T-helper 2 cell treated with Interferon-gamma antibody and Interleukin-4, amounts not matched to agents 100 ng/mL and 5 ng/mL, for 36 hours (primary cell): ENCODE data around the gene WASL. TPM values are rescaled to one million over a fixed set of nuclear protein-coding genes. Genes with fewer than 3 reads are reported as not detected.

Experiments used
- intact Hi-C: fragments of 100-400 bp; cut with micrococcal nuclease; formaldehyde crosslinking; loops from one replicate; pipeline ENCODE4 v1.15.1; 2023
- total RNA-seq: library from RNA; stranded (reverse); gene quantifications from 2 replicates; pipeline ENCODE4 v1.2.3, GENCODE V29; 2022

The WASL gene
- total RNA-seq, 1 donor from 2014 or later: 6.0 TPM

DNA sequence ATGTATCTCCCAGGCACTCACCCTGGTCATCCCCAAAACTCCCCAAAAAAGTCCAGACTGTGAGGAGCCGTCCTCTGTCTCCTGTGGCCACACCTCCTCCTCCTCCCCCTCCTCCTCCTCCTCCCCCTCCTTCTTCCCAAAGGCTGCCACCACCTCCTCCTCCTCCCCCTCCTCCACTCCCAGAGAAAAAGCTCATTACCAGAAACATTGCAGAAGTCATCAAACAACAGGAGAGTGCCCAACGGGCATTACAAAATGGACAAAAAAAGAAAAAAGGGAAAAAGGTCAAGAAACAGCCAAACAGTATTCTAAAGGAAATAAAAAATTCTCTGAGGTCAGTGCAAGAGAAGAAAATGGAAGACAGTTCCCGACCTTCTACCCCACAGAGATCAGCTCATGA lies 86.0 kb downstream of the WASL start:
- intact Hi-C loops: no loop called here

DNA sequence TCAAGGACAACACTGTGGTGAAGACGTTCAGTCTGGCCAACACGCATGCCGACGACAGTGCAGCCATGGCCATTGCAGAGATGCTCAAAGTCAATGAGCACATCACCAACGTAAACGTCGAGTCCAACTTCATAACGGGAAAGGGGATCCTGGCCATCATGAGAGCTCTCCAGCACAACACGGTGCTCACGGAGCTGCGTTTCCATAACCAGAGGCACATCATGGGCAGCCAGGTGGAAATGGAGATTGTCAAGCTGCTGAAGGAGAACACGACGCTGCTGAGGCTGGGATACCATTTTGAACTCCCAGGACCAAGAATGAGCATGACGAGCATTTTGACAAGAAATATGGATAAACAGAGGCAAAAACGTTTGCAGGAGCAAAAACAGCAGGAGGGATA lies 86.5 kb downstream of the WASL start:
- intact Hi-C loops: no loop called here

DNA sequence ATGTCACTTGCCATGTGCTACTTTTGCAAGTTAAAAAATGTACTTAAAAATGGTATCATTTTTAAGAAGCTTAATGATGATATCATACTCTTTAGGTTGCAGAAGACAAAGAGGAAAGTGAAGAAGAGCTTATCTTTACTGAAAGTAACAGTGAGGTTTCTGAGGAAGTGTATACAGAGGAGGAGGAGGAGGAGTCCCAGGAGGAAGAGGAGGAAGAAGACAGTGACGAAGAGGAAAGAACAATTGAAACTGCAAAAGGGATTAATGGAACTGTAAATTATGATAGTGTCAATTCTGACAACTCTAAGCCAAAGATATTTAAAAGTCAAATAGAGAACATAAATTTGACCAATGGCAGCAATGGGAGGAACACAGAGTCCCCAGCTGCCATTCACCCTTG lies 87.0 kb downstream of the WASL start:
- intact Hi-C loops: no loop called here

DNA sequence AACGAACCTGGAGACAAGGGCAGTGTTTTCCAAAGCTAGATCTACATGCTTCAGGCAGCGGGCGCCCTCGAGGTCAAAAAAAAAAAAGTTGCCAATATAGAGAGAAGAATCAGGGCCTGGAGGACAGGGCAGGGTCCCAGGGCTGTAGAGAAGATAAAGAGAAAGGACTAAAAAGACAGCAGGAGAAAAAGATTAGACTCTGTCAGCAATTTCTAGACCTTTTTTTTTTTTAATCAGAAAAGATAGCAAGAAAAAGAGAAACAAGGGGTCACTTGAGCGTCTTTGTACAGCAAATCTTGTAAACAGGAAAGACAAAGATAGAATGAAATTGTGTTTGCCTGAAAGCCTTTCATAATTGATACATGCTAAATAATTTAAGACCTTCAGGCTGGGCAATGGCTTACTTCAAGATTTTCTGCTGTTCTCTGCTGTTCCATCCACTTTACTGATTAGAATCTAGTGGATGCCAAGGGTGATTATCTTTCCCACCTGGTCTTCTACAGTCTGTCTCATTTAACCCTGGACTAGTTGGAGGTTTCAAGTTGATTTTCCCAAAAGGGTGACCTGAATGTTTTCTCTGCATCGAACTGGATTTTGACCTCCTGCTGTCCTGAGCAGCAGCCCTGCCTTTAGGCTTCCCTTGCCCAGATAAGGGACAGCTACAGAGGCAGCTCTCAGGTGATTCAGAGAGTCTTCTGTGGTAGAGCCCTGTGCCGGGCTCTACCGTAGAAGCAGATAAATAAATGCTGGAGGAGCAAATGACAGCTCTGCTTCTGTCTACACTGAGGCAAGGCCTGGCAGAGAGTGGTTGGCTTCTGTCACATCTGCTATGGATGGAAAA lies 88.1 kb downstream of the WASL start:
- intact Hi-C loops: no loop called here

DNA sequence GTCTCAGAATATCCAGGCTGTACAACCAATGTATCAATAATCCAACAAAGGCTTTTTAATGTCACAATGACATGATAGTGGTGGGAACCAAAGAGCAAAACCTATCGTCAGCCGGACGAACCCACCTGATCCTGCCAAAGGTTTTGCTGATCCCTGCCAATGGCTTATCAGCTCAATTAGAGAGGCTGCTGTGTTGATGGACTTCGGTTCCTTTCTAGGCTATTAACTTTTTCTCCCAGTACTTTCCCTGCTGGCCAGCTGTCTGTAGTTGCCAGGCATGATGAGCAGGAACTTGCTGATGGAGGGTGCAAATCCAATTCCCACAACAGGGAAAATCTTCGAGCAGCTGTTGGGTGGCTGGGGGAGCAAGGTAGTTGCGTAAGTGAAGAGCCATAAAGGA lies 90.8 kb downstream of the WASL start:
- intact Hi-C loops: no loop called here

DNA sequence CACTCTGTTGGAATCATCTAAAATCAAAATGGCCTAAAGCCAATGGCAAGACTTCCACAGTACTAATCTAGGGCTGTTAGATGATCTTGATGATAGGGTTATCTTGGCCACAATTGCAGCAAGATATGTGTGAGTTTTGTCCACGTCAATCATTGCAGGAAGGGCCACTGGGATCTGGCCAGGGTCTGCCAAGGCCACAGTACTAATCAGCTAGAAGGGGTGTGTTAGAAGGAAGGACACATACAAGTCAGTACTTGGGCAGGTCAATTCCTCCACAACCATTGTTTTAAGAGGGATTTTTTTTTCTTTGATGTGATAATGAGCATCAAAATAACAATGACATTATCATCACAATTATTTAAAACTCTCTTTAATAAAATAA lies 91.5 kb downstream of the WASL start:
- intact Hi-C loops: no loop called here

DNA sequence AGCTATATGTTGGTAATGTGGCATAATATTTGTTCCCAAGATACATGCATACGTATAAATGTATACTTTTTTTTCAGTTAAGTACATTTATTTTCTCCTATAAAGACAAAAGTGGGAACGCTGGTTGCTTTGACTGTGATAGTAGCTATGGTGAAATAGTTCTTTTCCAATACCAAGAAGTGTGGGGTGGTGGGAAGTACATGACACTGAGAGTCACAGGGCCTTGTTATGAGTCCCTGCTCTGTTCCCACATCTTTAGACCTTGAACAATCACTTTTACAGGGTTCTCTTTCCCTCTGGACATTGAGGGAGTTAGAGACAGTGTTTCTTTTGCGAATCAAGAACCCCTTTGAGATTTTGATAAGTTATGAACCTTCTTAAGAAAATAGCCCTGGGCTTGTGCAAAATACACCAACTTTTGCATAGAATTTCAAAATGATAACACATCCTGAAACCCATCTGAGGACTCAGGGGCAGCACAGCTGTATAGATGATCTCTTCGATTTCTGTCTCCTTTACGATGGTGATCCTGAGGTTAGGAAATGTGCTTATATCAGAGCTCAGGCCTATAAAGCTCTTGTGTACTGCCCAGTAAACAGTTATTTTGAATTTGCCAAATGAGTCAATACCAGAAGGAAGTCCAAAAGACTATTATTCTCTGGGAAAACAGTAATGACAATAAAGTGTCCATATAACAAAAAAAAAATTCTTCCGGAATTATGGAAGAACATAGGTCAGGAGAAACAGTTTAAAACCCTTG lies 92.1 kb downstream of the WASL start:
- intact Hi-C loops: no loop called here

DNA sequence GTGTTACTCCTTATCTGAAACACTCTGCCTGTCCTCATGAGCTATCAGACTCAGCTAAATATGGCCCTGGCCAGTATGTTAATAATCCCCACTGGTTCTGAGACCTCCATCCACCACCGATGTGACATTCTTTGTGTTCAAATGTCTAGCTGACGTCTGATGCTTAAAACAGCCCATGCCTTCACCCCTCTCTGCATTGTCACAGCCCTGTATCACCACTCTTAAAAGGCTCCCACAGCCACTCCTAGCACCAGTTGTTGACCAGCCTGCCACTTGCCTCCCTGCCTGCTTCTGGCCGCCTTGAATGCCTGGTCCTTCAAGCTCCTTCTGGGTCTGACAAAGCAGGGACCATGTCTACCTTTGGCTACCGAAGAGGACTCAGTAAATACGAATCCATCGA lies 93.2 kb downstream of the WASL start, which contains the start of gene LMOD2:
LMOD2 (plus strand) TSS at position 253 of the 400 bp plus-strand sequence; CDS start at position 351, 98 bp downstream.
- intact Hi-C loops: no loop called here

DNA sequence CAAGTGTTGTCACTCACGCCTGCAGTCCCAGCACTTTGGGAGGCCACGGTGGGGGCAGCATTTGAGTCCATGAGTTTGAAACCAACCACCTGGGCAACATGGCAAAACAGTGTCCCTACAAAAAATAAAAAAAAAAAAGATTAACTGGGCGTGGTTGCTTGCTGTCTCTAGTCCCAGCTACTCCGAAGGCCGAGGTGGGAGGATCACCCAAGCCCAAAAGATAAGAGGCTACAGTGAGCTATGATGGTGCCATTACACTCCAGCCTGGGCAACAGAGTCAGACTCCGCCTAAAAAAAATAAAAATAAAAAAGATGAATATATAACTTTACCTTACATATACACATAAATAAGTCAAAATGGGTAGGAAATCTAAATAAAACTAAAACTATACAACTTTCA lies 95.6 kb downstream of the WASL start:
- intact Hi-C loops: no loop called here

DNA sequence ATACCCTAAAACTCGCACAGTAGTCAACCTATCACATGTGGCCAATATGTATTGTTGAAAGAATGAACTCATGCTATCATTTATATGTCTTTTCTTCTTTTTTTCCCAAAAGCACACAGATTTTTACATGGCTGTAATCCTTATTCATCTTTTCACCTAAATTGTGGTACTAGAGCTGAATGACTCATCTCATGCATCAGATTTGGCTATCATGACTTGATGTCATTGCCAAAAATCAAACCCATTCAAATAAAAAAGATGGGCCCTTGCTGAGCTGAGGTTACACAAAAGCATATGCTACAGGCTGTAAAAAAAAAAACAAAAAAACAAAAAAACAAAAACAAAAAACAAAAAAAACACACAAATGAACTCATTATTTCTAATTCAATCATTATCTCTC lies 96.4 kb downstream of the WASL start:
- intact Hi-C loops: no loop called here

DNA sequence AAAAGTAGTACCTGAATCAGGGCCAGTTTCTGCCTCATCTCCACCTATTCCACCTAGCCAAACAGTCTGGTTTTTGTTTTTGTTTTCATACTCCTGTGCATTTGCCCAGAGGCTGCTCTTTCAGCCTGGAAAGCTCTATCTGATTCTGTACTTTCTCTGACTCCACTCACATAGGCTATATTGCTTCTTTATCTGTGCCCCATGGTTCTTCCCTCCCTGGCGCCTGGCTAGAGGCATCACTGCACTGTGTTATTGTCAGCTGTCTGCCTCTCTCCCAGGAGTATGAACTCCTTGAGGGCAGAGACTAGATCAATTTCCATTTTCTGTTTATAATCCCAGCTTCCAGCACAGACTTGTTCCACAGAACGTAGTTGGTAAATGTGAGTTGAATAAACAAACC lies 98.2 kb downstream of the WASL start:
- intact Hi-C loops: no loop called here

DNA sequence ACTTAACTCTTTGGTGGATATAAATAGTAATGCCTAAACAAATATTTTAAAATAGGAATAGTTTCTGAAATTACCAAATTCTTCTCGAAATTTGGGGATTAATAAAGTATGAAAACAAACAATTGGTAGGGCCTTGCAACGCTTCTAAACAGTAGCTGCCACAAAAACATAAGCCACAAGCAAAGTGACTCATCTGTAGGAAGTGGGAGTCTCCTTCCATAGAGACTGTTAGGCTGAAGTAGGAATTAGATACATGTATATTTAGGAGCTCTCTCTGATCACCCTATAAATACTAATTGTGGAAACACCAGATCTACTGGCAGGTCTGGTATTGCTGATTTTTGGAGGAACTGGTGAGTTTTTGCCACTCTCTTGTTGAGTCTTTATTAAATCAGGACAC lies 98.8 kb downstream of the WASL start:
- intact Hi-C loops: no loop called here

DNA sequence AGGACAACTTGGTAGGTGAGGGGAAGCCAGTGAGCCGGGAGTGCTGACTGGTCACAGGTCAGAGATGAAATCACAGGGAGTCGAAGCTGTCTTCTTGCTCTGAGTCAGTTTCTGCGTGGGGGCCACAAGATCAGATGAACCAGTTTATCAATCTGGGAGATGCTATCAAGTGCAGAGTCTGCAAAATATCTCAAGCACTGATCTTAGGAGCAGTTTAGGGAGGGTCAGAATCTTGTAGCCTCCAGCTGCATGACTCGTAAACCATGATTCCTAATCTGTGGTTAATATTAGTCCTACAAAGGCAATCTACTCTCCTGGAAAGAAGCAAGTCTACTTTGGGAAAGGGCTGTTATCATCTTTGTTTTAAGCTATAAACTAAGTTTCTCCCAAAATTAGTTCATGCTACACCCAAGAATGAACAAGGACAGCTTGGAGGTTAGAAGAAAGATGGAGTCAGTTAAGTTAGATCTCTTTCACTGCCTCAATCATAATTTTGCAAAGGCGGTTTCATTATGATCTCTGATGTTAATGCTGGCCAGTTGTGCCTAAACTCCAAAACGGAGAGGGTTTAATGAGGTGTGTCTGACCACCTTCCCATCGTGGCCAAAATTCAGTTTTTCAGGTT lies 101.6 kb downstream of the WASL start:
- intact Hi-C loops: no loop called here

DNA sequence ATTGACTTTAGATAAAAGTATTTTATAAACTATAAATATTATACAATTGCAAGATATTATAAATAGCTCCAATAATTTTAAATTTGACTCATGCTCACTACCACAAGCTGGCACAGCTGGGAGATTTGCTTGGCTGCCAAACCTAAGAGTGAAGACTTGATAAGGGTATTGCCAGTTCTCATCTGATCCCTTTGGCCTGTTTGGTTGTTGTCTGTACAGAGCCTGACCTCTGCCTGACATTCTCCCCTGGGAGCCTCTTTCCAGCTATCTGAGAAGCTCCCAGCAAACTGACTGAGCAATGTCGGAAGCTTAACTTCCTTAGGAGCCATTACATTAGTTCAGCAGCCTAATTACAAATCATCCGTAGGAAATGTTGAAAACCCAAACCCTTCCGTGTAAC lies 103.3 kb downstream of the WASL start:
- intact Hi-C loops: no loop called here

DNA sequence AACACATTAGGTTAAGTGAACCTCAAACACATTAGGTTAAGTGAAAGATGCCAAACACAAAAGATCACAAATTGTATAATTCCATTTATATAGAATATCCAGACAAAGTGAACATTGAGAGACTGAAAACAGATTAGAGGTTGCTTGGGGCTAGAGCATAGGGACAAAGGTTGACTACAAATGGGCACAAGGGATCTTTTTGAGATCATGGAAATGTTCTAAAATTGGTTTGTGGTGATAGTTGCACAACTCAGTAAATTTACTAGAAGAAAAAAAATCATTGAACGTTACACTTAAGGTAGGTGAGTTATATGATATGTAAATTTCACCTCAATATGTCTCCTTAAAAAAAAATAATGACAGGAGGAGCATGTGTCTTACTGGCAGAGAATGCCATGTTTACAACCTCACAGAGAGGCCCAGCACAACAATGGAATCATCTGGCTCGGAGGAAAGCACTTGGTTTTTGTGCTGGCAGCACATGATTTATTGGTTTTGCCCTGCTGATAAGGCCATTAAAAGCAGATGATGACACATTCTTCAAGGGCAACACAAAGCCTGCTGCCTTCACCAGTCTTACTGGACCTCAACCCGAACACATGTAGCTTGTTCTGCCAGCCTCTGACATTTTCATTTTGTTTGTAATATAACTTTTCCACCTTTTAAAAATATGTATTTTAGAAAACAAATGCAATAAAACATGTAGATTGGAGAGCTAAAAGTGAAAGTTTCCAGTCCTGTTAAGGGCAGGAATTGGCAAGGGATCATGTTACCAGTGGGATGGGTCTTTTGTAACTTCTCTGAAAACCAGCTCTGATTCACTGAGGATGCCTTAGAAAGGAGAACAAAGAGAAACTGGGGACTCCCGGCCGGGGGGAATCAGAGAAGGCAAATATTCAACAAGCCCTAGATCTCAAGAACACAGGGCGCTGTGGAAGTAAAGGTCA lies 105.0 kb downstream of the WASL start:
- intact Hi-C loops: no loop called here

DNA sequence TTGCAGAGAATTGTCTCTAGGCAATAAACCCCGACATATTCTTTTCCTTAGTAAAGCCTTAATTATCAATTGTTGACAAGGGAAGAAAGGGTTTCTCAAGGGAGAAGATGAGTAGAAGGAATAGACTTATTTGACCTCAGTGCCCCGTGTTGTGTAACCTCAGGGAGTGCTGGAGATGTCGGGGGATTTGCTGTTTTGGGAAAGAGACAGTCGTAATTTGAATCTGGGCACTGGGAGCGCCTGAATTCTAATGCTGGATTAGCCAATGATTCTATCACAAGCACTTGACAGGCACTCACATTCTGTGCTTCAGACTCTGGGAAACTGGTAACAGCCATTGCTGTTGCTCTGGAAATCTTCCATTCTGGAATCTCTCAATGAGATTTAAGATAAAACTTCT lies 106.9 kb downstream of the WASL start:
- intact Hi-C loops: no loop called here

DNA sequence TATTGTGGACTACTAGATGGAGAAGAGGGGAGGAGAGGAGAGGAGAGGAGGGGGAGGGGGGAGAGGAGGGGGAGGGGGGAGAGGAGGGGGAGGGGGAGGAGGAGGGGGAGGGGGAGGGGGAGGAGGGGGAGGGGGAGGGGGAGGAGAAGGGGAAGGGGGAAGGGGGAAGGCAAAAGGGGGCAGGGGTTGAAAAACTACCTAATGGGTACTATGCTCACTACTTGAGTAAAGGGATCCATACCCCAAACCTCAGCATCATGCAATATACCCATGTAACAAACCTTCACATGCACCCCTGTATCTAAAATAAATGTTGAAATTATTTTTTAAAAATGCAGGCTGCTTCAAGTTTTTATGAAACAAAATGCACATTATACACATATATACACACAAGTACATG lies 108.2 kb downstream of the WASL start:
- intact Hi-C loops: no loop called here

DNA sequence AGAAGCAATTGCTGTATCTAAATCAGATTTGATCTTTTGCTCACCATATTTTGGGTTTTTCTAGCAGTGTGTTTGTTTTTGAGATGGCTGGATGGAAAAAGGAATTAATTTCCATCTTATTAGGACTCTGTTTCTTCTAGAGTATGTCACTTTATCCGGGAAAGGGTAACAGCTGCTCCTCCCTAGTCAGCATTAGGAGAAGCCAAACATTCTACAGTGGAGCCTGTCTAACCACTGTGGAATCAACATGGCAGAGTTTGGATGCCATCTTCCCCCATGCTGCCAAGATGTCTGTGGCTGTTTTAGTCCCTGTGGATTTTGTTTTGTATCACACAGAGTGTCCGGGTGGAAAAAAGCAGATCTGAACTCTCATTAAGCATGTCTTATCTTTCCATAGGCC lies 109.2 kb downstream of the WASL start:
- intact Hi-C loops: no loop called here

DNA sequence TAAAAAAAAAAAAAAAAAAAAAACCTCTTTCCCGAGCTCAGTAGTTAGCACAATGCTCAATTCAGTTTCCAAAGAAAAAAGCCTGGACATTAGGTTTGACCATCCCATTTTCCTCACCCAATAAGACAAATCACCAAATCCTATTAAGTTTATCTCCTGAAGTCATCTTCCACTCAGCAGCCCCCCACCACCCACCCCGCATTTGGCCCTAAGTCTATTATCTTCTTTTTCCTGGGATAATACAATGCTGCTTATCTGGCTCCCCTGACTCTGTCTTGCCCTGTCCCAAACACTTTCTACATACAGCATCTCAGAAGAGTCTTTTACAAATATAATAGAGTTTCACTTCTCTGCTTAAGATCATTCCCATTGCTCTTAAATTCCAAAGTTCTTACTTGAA lies 110.9 kb downstream of the WASL start:
- intact Hi-C loops: no loop called here

DNA sequence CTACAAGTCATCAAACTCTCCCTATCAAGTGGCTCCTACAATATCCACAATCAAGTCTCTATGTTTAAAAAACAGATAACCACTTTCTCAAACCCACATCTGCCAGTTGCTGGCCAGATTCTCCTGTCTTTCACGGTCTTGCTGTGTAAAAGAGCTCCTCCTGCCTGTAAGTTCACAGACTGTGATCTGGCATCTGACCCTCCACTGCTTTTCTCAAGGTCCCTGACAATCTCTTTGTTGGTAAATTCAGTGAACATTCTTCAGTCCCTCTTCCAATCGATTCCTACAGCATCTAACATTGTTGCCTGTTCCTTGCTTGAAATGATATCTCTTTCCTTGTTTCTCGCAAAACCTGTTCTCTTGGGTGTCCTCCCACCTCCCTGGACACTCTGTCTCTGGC lies 111.6 kb downstream of the WASL start:
- intact Hi-C loops: no loop called here
